Suprapubic skin (tissue), 4 donors: ENCODE measurements around the gene TNS2.

Experiments used
- EP300 ChIP-seq: sonication (generic); formaldehyde crosslinking; IDR thresholded peaks from one replicate; pipeline ENCODE4 v1.6.1; 2017; ENCODE audit warnings: antibody characterized with exemption
- POLR2A ChIP-seq, 2 donors: fragments of 450-650 bp; IDR thresholded peaks; one replicate each; pipeline ENCODE4 v1.6.1; 2017; ENCODE audit warnings: antibody characterized with exemption in 2 of 2, mild to moderate bottlenecking in 2 of 2, moderate library complexity in 2 of 2
- POLR2AphosphoS5 ChIP-seq, 3 donors: sonication (generic); formaldehyde crosslinking; IDR thresholded peaks; one replicate each; pipeline ENCODE4 v1.6.1; 2017; ENCODE audit warnings: antibody characterized with exemption in 3 of 3
- TF ChIP-seq, protein P1 (sequence below), 2 donors: fragments of 200-600 bp in 1 of 2; fragments of 450-650 bp in 1 of 2; sonication (generic) in 1 of 2; IDR thresholded peaks; one replicate each; pipeline ENCODE4 v1.5.1; 2016 to 2019; ENCODE audit warnings: antibody characterized with exemption in 2 of 2, mild to moderate bottlenecking in 1 of 2, moderate library complexity in 1 of 2

DNA sequence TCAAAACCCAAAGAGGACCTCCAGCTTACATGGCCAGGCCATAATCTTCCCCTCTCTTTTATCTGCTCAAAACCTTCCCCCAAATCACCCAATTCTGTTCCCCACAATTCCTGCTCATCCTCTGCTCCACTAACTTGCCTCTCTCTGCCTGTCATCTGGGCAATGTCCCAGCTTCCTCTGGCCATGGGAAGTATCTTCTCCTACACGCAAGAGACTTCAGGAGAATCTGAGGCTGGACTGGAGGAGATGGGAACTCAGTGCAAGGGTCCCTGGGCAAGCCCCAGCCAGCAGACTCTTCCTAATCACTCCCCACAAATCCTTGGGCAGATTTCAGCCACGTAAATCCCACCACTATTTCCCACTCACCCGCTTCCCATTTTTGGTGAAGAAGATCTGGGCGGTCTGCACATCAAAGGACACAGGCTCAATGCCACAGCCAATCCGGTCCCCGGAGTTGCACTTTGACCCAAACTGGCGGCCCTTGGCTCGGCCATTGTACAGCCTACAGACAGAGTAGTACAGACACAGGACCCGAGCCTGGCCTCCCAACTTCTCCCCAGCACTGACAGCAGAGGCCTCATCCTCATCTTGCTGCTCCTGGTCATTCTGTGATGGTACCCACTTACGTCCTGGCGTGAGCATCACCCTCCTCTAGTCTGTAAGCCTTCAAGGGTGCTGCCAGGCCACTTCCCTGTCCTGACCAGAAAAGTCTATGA, 24.6 kb downstream of the TNS2 start:
- TF ChIP-seq, protein P1, sequence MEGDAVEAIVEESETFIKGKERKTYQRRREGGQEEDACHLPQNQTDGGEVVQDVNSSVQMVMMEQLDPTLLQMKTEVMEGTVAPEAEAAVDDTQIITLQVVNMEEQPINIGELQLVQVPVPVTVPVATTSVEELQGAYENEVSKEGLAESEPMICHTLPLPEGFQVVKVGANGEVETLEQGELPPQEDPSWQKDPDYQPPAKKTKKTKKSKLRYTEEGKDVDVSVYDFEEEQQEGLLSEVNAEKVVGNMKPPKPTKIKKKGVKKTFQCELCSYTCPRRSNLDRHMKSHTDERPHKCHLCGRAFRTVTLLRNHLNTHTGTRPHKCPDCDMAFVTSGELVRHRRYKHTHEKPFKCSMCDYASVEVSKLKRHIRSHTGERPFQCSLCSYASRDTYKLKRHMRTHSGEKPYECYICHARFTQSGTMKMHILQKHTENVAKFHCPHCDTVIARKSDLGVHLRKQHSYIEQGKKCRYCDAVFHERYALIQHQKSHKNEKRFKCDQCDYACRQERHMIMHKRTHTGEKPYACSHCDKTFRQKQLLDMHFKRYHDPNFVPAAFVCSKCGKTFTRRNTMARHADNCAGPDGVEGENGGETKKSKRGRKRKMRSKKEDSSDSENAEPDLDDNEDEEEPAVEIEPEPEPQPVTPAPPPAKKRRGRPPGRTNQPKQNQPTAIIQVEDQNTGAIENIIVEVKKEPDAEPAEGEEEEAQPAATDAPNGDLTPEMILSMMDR (IDR thresholded peaks at IDR 0.05) = no peak
- TF ChIP-seq EP300 = no peak
- TF ChIP-seq POLR2AphosphoS5 (IDR thresholded peaks at IDR 0.05) = no peak
- TF ChIP-seq POLR2A (IDR thresholded peaks at IDR 0.05) = no peak
